ENCODE measurements around the gene GPC3.
"Not testable (repeated sequence)": the region's sequence is repeated elsewhere in the genome, so short reads cannot be mapped to it uniquely, and the experiment has no call there.

Gene GPC3

DNA sequence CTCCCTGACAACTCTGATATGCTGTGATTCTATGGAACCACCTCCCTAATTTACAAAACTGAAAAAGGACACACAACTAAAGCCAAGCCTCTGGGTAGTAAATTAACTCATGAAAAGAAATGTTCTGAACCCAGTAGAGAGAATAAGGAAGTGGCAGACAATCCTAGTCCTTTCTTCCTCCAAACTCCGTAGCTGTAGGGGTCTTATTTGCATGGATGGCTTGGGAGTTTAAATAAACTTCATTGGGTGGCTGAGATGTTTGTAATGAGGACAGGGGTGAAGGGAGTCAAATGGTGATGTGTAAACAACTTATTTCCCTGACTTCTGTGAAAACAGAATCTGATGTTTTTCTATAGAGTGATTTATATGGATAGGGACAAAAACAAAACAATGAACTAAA, 59.3 kb downstream of the GPC3 start:
- no peak for DNase-seq (ENCODE audit: low read depth)

- no peak for DNase-seq (ENCODE audit: low read depth)
Measured at GRCh38 chrX:133924548-133924947, 60.8 kb downstream of the GPC3 start.

GRCh38 chrX:133923548-133923947, 61.8 kb downstream of the GPC3 start:
- no peak for DNase-seq (ENCODE audit: low read depth)

DNA sequence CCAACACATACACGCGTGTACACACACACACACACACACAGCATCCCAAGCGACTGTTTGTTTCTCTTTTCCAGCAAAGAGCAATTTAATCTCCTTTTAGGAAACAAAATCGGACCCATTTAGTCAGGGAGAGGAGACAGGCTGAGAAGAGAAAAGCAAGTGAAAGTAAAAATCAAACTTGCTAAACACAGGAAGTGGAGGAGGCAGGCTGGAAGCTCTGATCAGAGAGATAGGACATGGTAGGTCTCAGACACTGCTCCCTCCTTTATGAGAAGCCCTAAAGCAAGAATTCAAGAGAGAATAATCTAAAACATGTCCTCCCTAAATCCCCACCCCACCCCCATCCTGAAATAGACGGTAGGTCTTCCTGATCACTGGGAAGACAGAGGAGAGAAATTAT, 62.3 kb downstream of the GPC3 start:
- DNase-seq (ENCODE audit: low read depth) = no peak

DNA sequence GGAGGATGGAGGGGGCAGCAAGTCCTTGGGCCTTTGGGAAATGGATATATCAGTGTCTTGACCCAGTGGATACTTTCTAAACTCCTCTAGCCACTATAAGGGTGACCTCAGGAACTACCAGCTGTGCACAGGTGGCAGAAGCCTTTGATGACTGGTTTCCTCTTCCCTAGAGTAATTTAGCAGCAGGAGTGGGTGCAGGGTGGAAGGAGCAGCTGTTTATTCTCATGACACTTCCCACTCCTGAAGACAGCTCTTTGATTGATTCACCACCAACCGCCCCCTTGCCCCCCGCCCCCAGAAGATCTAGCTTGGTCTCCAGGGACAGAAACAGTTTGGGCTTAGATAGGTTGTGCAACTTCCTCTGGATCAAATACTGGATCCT, 63.0 kb downstream of the GPC3 start:
- no peak for DNase-seq (ENCODE audit: low read depth)

- no peak for DNase-seq (ENCODE audit: low read depth)
Measured at GRCh38 chrX:133921764-133922389, 63.5 kb downstream of the GPC3 start.

- no peak for DNase-seq (ENCODE audit: low read depth)
Measured at GRCh38 chrX:133921086-133921485, 64.3 kb downstream of the GPC3 start.

DNA sequence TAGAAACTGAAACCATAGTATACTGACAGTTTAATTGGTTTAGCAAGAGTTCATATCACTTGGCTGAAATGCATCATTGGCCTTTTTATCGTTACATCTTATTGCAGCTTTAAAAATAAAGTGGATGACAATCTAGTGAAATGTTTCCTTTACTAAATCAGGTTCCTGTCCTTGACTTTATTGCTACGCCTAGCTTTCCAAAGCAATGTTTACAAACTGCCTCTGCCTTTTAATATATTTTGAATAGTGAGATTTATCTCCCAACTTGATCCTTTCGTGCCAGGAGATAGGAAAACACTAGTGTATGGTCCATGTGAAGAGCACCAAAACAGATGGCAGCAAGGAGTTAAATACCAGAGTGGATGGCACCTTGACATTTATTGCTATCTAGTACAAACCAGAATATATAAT, 67.0 kb downstream of the GPC3 start:
- DNase-seq (ENCODE audit: low read depth) = no peak

- no peak for DNase-seq (ENCODE audit: low read depth)
Measured at GRCh38 chrX:133916984-133917722, 68.2 kb downstream of the GPC3 start.

DNA sequence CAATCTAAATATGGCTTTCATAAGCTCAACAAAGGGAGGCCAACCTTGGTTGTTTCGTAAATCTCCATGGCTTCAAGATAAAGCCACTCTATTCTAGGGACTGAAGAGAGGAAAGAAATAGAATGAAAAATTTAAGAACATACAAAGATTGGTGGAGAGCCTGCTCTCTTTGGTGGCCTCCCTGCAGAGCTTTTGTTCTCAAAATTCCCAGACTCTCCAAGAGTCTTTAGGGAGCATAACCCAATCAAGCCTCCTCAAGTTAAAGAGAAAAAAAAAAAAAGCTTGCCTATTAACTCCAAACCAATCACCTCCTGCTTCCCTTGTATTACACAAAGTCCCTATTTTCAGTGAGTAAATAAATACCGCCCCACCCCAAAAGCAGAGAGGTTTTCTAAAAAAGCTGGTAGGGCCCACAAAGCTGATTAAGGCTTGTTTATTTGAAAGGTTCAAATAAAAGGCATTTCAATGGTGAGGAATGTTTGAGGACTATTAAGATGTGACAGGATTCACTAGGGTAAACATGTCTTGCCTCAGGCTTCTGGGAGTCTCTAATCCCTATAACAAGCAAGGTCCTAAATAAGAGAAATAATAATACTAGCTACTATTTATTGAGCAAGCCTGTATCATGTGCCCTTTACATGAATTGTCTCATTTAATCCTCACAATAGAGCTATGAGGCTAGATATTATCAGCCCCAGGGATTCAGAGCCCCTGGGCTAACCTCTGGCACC, 71.6 kb downstream of the GPC3 start:
- DNase-seq (ENCODE audit: low read depth) = no peak

GRCh38 chrX:133913009-133913408, 72.4 kb downstream of the GPC3 start:
- no peak for DNase-seq (ENCODE audit: low read depth)

DNA sequence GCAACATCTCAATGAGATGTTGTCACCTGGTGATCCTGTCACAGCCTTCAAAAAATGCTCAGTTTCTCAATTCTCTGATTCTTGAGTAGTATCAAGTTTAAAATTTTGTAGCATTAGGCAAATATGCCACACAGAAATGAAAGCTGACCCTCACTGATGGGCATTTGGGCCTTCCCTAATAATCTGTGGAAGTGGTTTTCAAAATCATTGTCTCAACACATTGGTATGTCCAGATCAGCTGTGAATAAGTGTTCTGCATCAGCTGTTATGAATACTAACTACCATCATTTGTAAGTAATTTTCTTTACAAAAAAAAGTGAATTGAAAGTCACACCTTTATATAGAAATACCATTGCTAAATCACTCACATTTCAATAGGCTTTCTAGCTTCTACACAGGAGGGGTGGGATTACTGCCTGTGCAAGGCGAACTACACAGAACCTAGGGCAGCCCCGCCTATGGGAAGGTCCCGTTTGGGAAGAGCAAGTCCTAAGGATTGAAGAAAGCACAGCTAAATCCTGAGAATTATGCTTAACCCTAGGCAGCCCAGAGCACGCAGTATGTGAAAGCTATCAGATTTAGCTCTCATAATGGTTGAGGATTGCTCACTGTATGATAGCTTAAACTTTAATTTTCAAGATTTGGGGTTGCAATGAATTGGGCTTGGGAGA, 73.4 kb downstream of the GPC3 start:
- DNase-seq (ENCODE audit: low read depth) = no peak

DNA sequence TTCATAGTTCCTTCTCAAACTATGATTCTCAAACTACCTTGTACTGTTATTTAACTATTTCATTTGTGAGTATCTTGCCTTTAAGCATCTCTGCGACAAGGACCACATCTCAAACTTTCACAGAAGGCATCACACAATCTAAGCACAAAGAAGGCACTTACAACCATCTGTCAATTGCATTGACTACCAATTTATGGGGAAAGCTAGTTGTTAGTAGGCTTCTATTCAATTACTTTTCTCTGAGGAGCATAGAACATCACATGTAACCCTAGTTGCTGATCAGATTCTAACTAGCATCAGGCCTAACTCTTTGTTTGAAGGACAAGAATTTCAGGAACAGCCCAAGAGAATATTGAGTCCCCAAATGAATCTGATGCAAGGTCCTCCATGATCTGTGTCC, 74.9 kb downstream of the GPC3 start:
- DNase-seq (ENCODE audit: low read depth) = no peak

GRCh38 chrX:133909888-133910287, 75.5 kb downstream of the GPC3 start:
- no peak for DNase-seq (ENCODE audit: low read depth)

- no peak for DNase-seq (ENCODE audit: low read depth)
Measured at GRCh38 chrX:133908223-133908955, 77.0 kb downstream of the GPC3 start.

DNA sequence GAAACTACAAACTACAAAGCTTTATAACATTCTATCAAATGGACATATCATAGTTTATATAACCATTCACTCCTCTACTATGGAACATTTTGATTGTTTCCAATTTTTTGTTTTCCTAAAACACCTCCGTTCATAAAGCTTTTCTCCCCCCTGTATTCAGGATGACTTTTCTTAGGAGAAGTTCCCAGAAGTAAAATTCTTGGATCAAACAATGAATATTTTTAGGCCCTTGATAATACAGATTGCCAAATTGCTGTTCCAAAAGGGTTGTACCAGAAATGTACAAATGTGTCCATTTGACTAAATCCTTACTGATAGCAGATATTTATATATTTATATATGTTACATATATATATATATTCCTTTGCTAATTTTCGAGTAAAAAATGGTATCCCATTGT, 77.8 kb downstream of the GPC3 start:
- DNase-seq (ENCODE audit: low read depth) = no peak

- DNase-seq (ENCODE audit: low read depth) = no peak
Measured at GRCh38 chrX:133905305-133905704, 80.1 kb downstream of the GPC3 start.

- no peak for DNase-seq (ENCODE audit: low read depth)
Measured at GRCh38 chrX:133897593-133898163, 87.7 kb downstream of the GPC3 start.

- DNase-seq (ENCODE audit: low read depth) = no peak
Measured at GRCh38 chrX:133892337-133892736, 93.1 kb downstream of the GPC3 start.

DNA sequence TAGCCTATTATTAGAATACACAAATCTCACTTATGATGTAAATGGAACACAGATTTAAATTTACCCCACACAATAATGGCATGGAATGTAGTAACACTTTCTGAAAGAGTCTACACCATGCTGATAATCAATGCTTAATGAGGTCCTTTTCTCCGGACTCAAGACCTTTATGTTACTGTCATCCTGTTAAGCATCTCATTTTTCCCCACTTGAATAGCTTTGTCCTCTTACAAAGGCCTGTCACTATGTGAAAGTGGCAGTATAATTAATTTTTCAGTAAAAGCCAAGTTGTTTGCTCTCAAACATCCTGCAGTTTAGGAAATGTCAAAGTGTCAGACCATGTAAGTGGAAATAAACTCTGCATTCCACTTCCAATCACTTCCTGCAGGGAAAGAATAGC, 96.4 kb downstream of the GPC3 start:
- no peak for DNase-seq (ENCODE audit: low read depth)

GRCh38 chrX:133888084-133888483, 97.3 kb downstream of the GPC3 start:
- not testable (repeated sequence) for DNase-seq (ENCODE audit: low read depth)
